Suprapubic skin (tissue), 4 donors: ENCODE data around the gene ZNF800.

Source experiments
- CTCF ChIP-seq, 2 donors: fragments of 200-600 bp in 1 of 2; fragments of 450-650 bp in 1 of 2; sonication (generic) in 1 of 2; IDR thresholded peaks; one replicate each; pipeline ENCODE4 v1.5.1; 2016 to 2019; ENCODE audit warnings: antibody characterized with exemption in 2 of 2, mild to moderate bottlenecking in 1 of 2, moderate library complexity in 1 of 2
- POLR2A ChIP-seq, 2 donors: fragments of 450-650 bp; IDR thresholded peaks; one replicate each; pipeline ENCODE4 v1.6.1; 2017; ENCODE audit warnings: antibody characterized with exemption in 2 of 2, mild to moderate bottlenecking in 2 of 2, moderate library complexity in 2 of 2
- POLR2AphosphoS5 ChIP-seq, 3 donors: sonication (generic); formaldehyde crosslinking; IDR thresholded peaks; one replicate each; pipeline ENCODE4 v1.6.1; 2017; ENCODE audit warnings: antibody characterized with exemption in 3 of 3

- TF ChIP-seq POLR2AphosphoS5 (IDR thresholded peaks at IDR 0.05) (no peak), CTCF (IDR thresholded peaks at IDR 0.05) (no peak), POLR2A (IDR thresholded peaks at IDR 0.05) (no peak)
Measured at GRCh38 chr7:127353897-127354296, 38.6 kb downstream of the ZNF800 start.
